Suprapubic skin (tissue), 4 donors: ENCODE measurements around the gene PARD3B. TPM values are rescaled to one million over a fixed set of nuclear protein-coding genes. Genes with fewer than 3 reads are reported as not detected.

Source experiments
- DNase-seq, 2 donors: peaks; one replicate each; pipeline ENCODE4 v3.0.0-alpha.2; 2019; ENCODE audit warnings: low spot score in 2 of 2
- H3K27ac ChIP-seq: fragments of 200-600 bp; sonication (generic); one replicate; pipeline ENCODE4 v1.5.1; 2019
- H3K27me3 ChIP-seq: fragments of 200-600 bp; sonication (generic); one replicate; pipeline ENCODE4 v1.5.1; 2019
- H3K36me3 ChIP-seq: fragments of 200-600 bp; sonication (generic); one replicate; pipeline ENCODE4 v1.5.1; 2019
- H3K4me1 ChIP-seq: fragments of 200-600 bp; sonication (generic); one replicate; pipeline ENCODE4 v1.5.1; 2019
- H3K4me3 ChIP-seq: fragments of 200-600 bp; sonication (generic); one replicate; pipeline ENCODE4 v1.5.1; 2019; ENCODE audit warnings: mild to moderate bottlenecking
- H3K9me3 ChIP-seq: fragments of 200-600 bp; sonication (generic); one replicate; pipeline ENCODE4 v1.5.1; 2019
- EP300 ChIP-seq: sonication (generic); formaldehyde crosslinking; IDR thresholded peaks from one replicate; pipeline ENCODE4 v1.6.1; 2017; ENCODE audit warnings: antibody characterized with exemption
- POLR2A ChIP-seq, 2 donors: fragments of 450-650 bp; IDR thresholded peaks; one replicate each; pipeline ENCODE4 v1.6.1; 2017; ENCODE audit warnings: antibody characterized with exemption in 2 of 2, mild to moderate bottlenecking in 2 of 2, moderate library complexity in 2 of 2
- POLR2AphosphoS5 ChIP-seq, 3 donors: sonication (generic); formaldehyde crosslinking; IDR thresholded peaks; one replicate each; pipeline ENCODE4 v1.6.1; 2017; ENCODE audit warnings: antibody characterized with exemption in 3 of 3
- WGBS: methylation state at CpG from one replicate; pipeline ENCODE4 v1.1.5; 2018; 5-methylcytosine and 5-hydroxymethylcytosine counted together
- total RNA-seq, 4 donors: library from RNA; depleted of rRNA; stranded (reverse); fragments of >200 nt; gene quantifications; one replicate each; pipeline ENCODE4 v1.1.0, GENCODE V29; 2016
- TF ChIP-seq, protein P1 (sequence below), 2 donors: fragments of 200-600 bp in 1 of 2; fragments of 450-650 bp in 1 of 2; sonication (generic) in 1 of 2; IDR thresholded peaks; one replicate each; pipeline ENCODE4 v1.5.1; 2016 to 2019; ENCODE audit warnings: antibody characterized with exemption in 2 of 2, mild to moderate bottlenecking in 1 of 2, moderate library complexity in 1 of 2

PARD3B gene
- total RNA-seq, 4 donors from 2014 or later: 12.5 to 18.9 (median 15.5) TPM

GRCh38 chr2:204586444-204587180, 41.3 kb downstream of the PARD3B start:
- DNase-seq: no peak
- TF ChIP-seq, protein P1, sequence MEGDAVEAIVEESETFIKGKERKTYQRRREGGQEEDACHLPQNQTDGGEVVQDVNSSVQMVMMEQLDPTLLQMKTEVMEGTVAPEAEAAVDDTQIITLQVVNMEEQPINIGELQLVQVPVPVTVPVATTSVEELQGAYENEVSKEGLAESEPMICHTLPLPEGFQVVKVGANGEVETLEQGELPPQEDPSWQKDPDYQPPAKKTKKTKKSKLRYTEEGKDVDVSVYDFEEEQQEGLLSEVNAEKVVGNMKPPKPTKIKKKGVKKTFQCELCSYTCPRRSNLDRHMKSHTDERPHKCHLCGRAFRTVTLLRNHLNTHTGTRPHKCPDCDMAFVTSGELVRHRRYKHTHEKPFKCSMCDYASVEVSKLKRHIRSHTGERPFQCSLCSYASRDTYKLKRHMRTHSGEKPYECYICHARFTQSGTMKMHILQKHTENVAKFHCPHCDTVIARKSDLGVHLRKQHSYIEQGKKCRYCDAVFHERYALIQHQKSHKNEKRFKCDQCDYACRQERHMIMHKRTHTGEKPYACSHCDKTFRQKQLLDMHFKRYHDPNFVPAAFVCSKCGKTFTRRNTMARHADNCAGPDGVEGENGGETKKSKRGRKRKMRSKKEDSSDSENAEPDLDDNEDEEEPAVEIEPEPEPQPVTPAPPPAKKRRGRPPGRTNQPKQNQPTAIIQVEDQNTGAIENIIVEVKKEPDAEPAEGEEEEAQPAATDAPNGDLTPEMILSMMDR (IDR thresholded peaks at IDR 0.05): no peak
- no peak for TF ChIP-seq POLR2A (IDR thresholded peaks at IDR 0.05)
- TF ChIP-seq EP300: no peak
- TF ChIP-seq POLR2AphosphoS5 (IDR thresholded peaks at IDR 0.05): no peak
- WGBS: 82% methylated on average over 7 of the region's 7 CpGs
- Histone ChIP-seq H3K9me3 (peaks cover 4% of the 10 kb centered on the region), H3K4me3 (no peak overlapping the region), H3K36me3 (no peaks in the 10 kb centered on the region), H3K27ac (no peak overlapping the region), H3K4me1 (no peaks in the 10 kb centered on the region), H3K27me3 (no peaks in the 10 kb centered on the region)

DNA sequence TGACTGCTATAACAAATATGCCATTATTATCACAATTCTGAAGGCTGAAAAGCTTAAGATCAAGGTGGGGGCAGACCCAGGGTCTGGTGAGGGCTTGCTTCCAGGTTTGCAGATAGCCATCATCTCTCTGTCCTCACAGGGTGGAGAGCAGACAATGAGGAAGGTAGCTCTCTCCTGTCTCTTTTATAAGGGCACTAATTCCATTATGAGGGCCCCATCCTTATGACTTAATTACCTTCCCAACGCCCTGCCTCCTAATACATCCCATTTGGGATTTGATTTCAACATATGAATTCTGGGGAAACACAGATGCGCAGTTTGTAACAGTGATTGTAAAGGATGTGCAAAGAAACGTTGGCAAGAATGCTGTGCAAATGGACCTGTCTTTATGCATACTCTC, 44.8 kb downstream of the PARD3B start:
- no peaks in the 10 kb centered on the region for H3K4me1 ChIP-seq
- peaks cover 4% of the 10 kb centered on the region for H3K9me3 ChIP-seq
- H3K36me3 ChIP-seq: no peaks in the 10 kb centered on the region
- TF ChIP-seq, protein P1 (IDR thresholded peaks at IDR 0.05): no peak
- no peak for TF ChIP-seq EP300
- TF ChIP-seq POLR2A (IDR thresholded peaks at IDR 0.05): no peak
- no peak for TF ChIP-seq POLR2AphosphoS5 (IDR thresholded peaks at IDR 0.05)
- no peak for DNase-seq
- no peaks in the 10 kb centered on the region for H3K27me3 ChIP-seq
- no peak overlapping the region for H3K27ac ChIP-seq
- 96% methylated on average over 3 of the region's 3 CpGs for WGBS
- no peak overlapping the region for H3K4me3 ChIP-seq

GRCh38 chr2:204591225-204591624, 46.0 kb downstream of the PARD3B start:
- H3K9me3 ChIP-seq: peaks cover 4% of the 10 kb centered on the region
- no peaks in the 10 kb centered on the region for H3K4me1 ChIP-seq
- H3K4me3 ChIP-seq: no peak overlapping the region
- no peak overlapping the region for H3K27ac ChIP-seq
- H3K27me3 ChIP-seq: no peaks in the 10 kb centered on the region
- 75% methylated on average over 1 of the region's 1 CpG for WGBS
- DNase-seq: no peak
- TF ChIP-seq POLR2AphosphoS5 (IDR thresholded peaks at IDR 0.05) (no peak), EP300 (no peak), POLR2A (IDR thresholded peaks at IDR 0.05) (no peak)
- TF ChIP-seq, protein P1 (IDR thresholded peaks at IDR 0.05): no peak
- no peaks in the 10 kb centered on the region for H3K36me3 ChIP-seq

- DNase-seq: no peak
- TF ChIP-seq, protein P1 (IDR thresholded peaks at IDR 0.05): no peak
- TF ChIP-seq POLR2A (IDR thresholded peaks at IDR 0.05): no peak
- no peak for TF ChIP-seq EP300
- TF ChIP-seq POLR2AphosphoS5 (IDR thresholded peaks at IDR 0.05): no peak
- Histone ChIP-seq H3K36me3 (no peaks in the 10 kb centered on the region), H3K4me1 (peaks cover 14% of the 10 kb centered on the region), H3K27ac (no peak overlapping the region), H3K4me3 (no peak overlapping the region), H3K27me3 (no peaks in the 10 kb centered on the region), H3K9me3 (no peaks in the 10 kb centered on the region)
- WGBS: 57% methylated on average over 2 of the region's 2 CpGs
Observed at GRCh38 chr2:204604061-204604460, 58.8 kb downstream of the PARD3B start.

DNA sequence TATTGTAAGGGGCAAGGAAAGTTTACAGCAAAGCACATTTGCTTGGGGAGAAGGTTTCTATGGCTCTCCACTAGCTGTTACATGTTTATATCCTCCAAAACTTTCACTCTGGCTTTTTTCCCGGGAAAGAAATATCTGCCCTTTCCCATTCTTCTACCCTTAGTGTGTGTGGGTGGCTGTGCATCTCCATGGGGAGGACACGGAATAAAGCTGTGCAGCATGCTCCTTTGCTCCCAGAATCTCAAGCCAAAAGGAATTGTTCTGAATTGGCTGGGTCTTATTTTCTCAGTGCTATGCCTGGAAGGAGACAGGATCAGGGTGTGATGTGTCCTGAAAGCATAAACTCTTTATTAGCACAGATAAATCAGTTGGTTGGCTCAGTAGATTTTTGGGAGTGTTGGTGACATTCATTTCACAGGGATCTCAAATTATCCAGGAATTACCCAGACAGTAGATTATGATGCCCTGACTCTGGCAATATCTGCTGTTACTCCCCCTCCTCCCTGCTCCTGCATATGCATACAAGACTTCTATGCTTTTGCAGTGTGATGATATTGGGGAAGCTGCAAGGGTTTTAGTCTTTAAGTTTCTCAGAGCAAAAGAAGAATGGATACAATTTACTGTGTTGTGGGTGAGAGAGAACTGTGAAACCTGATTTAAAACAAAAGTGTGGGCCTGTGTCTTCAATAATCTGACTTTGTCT, 63.1 kb downstream of the PARD3B start:
- DNase-seq: no peak
- H3K4me3 ChIP-seq: no peak overlapping the region
- H3K27ac ChIP-seq: no peak overlapping the region
- peaks cover 14% of the 10 kb centered on the region for H3K4me1 ChIP-seq
- H3K9me3 ChIP-seq: no peaks in the 10 kb centered on the region
- no peaks in the 10 kb centered on the region for H3K36me3 ChIP-seq
- 32% methylated on average over 2 of the region's 2 CpGs for WGBS
- TF ChIP-seq POLR2A (IDR thresholded peaks at IDR 0.05): no peak
- TF ChIP-seq, protein P1 (IDR thresholded peaks at IDR 0.05): no peak
- TF ChIP-seq EP300: no peak
- TF ChIP-seq POLR2AphosphoS5 (IDR thresholded peaks at IDR 0.05): no peak
- no peaks in the 10 kb centered on the region for H3K27me3 ChIP-seq
